ENCODE data around the gene PHF8.

The PHF8 gene

DNA sequence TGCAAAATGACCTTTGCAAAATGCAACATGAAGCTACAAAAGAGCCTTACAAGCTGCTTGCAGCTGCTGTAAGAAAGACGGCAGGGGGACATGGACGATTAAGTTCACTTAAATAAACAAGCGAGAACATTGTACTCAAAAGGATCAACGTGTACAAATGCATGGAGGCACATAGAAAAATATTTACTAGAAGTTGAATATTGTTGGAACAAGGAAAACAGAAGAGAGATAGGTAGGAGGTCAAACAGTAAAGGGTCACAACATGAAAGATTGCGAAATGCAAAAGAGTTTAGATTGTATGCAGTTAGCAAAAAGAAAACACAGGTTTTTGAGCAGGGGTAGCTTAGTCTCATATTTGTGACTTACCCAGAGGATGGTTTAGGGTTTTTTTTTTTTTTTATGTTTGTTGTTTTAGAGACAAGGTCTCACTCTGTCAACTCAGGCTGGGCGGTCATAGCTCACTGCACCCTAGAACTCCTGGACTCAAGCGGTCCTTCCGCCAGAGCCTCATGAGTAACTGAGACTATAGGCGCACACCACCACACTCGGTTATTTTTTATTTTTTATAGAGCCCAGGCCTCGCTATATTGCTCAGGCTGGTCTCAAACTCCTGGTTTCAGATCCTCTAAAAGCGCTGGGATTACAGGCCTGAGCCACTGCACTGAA is 1.4 kb upstream of the PHF8 start:
- Mint-ChIP-seq H3K4me3 (peak overlapping the region; percentile 96), H3K27me3 (no peaks in the 10 kb centered on the region), H3K9me3 (no peaks in the 10 kb centered on the region), H3K4me1 (peaks cover 18% of the 10 kb centered on the region), H3K36me3 (ENCODE audit: low read depth) (peaks cover 7% of the 10 kb centered on the region), H3K27ac (peak overlapping the region; percentile 92)
- no peak for ATAC-seq
- DNase-seq, result no peak

DNA sequence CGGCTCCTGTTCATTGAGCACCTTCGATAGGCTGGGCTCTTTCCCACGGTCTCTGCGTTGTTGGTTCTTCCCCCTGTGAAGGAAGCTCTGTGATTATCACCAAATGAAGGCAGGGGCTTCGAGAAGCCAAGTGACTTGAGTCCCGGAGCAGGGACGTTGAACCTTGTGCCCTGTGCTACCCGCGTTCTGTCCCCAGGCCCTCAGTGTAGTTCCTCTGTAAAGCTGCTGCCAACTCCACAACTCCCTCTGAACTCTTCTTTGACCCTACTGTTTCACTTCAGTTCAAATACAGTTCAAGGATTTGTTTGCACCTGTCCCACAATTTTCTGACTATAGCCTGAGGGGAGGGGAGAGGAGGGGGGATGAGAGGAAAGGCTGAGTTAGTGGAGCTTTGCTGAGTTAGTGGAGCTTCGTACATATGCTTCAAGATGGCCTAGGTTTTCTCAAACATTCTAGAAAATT is 635 bp upstream of the PHF8 start:
- Mint-ChIP-seq H3K9me3 (no peaks in the 10 kb centered on the region), H3K4me3 (peak overlapping the region; percentile 96), H3K4me1 (peaks cover 22% of the 10 kb centered on the region), H3K36me3 (ENCODE audit: low read depth) (peaks cover 11% of the 10 kb centered on the region), H3K27ac (peak overlapping the region; percentile 92), H3K27me3 (no peaks in the 10 kb centered on the region)
- DNase-seq, result no peak
- no peak for ATAC-seq

DNA sequence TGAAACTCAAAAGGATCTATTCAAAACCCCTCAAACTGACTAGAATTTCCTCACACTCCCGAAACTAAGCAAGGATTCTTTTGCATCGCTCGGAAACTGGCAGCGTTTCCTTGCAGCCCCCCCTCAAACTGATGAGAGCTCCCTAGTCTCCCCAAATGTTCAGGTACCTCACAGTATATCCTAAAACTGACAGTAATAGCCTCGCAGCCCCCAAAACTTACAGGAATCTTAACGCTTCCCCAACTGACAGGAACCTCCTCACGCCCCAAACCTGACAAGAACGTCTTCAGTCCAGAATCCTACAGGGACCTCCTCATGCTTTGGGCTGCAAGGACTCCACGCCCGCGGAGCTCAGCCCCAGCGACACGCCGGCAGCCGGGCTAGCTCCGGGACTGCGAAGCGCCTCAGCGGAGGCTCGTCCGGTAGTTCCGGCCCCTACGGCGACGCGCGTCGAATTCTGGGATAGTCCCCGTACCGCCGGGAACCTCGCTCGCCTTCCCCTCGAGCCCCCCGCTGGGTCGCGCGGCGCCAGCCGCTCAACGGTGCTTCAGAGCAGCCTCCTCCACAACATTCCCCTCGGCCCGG is 640 bp downstream of the PHF8 start:
- H3K27me3 Mint-ChIP-seq, result no peaks in the 10 kb centered on the region
- DNase-seq (peak; percentile 25), ATAC-seq (no peak)
- H3K9me3 Mint-ChIP-seq, result no peaks in the 10 kb centered on the region
- peak overlapping the region; percentile 96 for H3K4me3 Mint-ChIP-seq
- peak overlapping the region; percentile 92 for H3K27ac Mint-ChIP-seq
- peaks cover 15% of the 10 kb centered on the region for H3K36me3 Mint-ChIP-seq (ENCODE audit: low read depth)
- peaks cover 22% of the 10 kb centered on the region for H3K4me1 Mint-ChIP-seq

DNA sequence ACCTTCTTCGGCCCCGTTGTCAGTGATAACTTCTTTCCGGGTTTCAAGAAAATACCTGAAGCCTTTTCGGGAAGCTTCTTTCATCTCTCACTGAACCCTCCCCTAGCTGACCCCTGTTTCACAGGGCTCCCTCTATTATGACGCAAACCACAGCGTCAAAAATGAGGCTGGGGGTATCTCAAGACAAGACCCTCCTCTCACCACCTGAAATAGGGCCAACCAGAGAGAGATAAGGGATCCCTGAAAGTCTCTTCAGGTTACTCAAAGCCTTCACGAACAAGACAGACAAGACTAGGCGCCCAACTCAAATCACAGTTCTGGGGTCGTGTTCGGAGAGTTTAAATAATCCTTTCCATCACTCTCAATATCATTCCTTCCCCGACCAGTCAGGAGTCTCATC is 1.2 kb downstream of the PHF8 start:
- H3K36me3 Mint-ChIP-seq (ENCODE audit: low read depth), result peaks cover 15% of the 10 kb centered on the region

DNA sequence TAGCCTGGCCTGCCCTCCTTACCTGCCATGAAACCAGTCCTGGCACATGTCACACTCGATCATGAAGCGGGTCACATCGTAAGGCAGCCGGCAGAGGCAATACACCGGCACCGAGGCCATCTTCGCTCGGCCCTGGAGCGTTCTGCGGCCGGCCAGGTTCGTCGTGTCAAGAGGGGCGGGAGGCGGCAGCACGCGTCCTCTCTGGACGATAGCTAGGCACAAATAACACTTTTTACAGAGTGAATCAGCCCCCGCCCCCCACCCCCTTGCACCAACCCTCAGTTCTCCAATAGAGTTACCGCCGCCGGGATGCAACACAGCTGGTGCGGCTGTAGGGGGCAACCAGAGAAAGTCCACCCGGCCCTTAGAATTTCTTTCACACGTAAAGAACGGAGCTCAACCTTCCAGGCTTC is 1.7 kb downstream of the PHF8 start:
- Mint-ChIP-seq H3K27me3 (no peaks in the 10 kb centered on the region), H3K27ac (no peak overlapping the region), H3K4me1 (peaks cover 22% of the 10 kb centered on the region), H3K9me3 (no peaks in the 10 kb centered on the region), H3K4me3 (peak overlapping the region; percentile 96), H3K36me3 (ENCODE audit: low read depth) (peaks cover 15% of the 10 kb centered on the region)
- DNase-seq (peak; percentile 42), ATAC-seq (no peak)

More for the DNA sequence above, 1.2 kb downstream of the PHF8 start:
- ATAC-seq (no peak), DNase-seq (no peak)
- Mint-ChIP-seq H3K9me3 (no peaks in the 10 kb centered on the region), H3K4me3 (peak overlapping the region; percentile 96), H3K27me3 (no peaks in the 10 kb centered on the region), H3K4me1 (peaks cover 22% of the 10 kb centered on the region), H3K27ac (peak overlapping the region; percentile 92)

DNA sequence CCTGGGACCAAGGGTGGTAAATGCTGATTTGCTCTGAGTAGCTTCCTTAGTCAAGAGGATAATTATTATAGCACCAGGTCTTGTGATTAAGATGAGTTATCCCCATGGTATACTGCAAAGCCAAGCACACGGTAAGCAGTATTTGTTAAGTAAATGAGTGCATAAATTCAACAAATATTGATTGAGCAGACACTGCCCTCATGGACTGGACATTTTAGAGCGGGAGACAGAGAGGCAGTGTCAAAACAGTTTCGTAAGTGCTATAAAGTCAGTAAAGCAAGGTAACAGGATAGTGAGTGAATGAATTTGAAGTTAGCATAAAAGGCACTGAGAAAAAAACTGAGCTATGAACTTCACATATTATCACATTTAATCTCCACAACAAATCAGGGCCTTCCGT is 13.9 kb downstream of the PHF8 start:
- H3K4me1 Mint-ChIP-seq, result peaks cover 3% of the 10 kb centered on the region
- ATAC-seq (no peak), DNase-seq (no peak)
- no peak overlapping the region for H3K27ac Mint-ChIP-seq
- H3K36me3 Mint-ChIP-seq (ENCODE audit: low read depth), result peaks cover 39% of the 10 kb centered on the region
- no peak overlapping the region for H3K4me3 Mint-ChIP-seq
- H3K27me3 Mint-ChIP-seq, result no peaks in the 10 kb centered on the region
- H3K9me3 Mint-ChIP-seq, result no peaks in the 10 kb centered on the region

DNA sequence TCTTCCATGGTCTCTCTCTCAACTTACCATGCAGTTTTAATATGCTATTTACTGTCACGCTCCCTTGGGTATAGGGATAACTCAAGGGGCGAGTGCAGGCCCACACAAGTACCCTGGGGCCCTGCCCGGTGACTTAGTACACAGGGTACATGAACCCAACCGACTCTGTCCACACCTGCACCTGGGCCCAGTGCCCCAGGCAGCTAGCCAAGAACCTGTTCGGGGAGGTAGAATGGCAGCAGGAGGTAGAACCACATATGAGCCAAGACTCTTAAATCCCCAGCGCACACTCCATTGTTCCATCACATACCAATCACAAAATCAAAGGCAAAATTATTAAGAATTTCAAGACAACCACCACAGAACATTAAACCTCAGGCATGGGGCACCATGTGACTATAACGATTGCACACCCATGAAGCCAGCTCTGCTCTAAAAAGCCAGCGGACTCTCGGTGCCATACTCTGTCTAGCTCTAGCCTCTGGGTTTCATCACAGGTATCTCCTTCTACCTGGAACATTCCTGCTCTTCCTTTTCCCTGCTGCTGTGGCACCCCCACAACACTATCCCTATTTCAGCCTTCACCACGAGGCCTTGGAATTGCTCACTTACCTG is 14.6 kb downstream of the PHF8 start:
- H3K9me3 Mint-ChIP-seq, result no peaks in the 10 kb centered on the region
- DNase-seq (no peak), ATAC-seq (no peak)
- no peak overlapping the region for H3K27ac Mint-ChIP-seq
- H3K27me3 Mint-ChIP-seq, result no peaks in the 10 kb centered on the region
- H3K4me3 Mint-ChIP-seq, result no peak overlapping the region
- peaks cover 40% of the 10 kb centered on the region for H3K36me3 Mint-ChIP-seq (ENCODE audit: low read depth)
- peaks cover 3% of the 10 kb centered on the region for H3K4me1 Mint-ChIP-seq

DNA sequence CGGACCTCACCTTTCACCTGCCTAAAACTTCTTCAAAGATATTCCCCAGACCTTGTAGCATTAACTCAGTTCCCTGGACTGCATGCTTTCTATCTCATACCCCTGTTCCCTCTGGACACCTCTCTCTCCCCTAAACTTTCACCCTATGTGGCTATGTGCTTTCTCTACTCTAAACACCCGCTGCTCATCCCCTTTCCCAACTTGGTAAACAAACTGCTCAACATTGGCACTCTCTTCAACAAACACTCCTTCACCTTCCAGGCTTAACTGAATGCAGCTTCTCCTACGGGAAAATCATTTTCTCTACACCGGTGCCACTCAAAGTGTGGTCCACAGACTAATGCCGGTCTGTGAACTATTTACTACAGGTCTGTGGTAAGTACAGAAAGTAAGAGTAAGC is 19.9 kb downstream of the PHF8 start:
- Mint-ChIP-seq H3K27ac (no peak overlapping the region), H3K9me3 (no peaks in the 10 kb centered on the region), H3K4me1 (peaks cover 3% of the 10 kb centered on the region), H3K4me3 (no peak overlapping the region), H3K27me3 (no peaks in the 10 kb centered on the region), H3K36me3 (ENCODE audit: low read depth) (peaks cover 31% of the 10 kb centered on the region)
- ATAC-seq, result no peak
- no peak for DNase-seq

DNA sequence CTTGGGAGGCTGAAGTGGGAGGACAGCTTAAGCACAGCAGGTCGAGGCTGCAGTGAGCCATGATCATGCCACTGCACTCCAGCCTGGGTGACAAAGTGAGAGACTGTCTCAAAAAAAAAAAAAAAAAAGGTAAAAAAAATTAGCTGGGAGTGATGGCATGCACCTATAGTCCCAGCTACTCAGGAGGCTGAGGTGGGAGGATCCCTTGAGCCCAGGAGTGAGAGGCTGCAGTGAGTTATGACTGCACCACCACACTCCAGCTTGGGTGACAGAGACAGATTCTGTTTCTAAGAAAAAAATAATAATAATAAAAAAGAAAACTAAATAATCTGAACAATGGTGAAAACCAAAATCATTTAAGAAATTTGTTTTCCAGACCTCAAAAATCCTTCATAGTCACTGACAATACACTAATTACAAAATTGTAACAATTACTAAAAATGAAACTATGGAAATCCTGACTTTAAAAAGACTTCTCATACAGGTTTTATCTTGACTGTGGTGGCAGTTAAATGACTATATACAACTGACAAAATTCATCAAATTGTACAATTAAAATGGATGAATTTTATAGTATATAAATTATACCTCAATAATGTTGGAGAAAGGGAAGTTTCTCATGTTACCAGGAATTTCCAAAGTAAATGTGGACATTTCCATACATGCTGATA is 31.3 kb downstream of the PHF8 start:
- no peaks in the 10 kb centered on the region for H3K9me3 Mint-ChIP-seq
- no peak for DNase-seq
- no peaks in the 10 kb centered on the region for H3K27me3 Mint-ChIP-seq
- H3K4me3 Mint-ChIP-seq, result no peak overlapping the region
- H3K4me1 Mint-ChIP-seq, result no peaks in the 10 kb centered on the region
- peaks cover 37% of the 10 kb centered on the region for H3K36me3 Mint-ChIP-seq (ENCODE audit: low read depth)
- no peak for ATAC-seq
- no peak overlapping the region for H3K27ac Mint-ChIP-seq

DNA sequence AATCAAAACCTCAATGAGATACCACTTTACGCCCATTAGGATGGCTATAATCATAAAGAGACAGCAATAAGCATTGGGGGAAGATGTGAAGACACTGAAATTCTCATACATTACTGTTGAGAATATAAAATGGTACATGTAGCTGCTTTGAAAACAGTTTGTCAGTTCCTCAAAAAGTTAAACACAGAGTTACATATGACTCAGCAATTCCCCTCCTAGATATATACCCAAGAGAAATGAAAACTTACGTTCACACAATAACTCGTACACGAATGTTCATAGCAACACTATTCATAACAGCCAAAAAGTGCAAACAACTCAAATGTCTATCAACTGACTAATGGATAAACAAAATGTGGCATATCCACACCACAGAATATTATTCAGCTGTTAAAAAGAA is 36.6 kb downstream of the PHF8 start:
- Mint-ChIP-seq H3K36me3 (ENCODE audit: low read depth) (peaks cover 27% of the 10 kb centered on the region), H3K27ac (no peak overlapping the region), H3K9me3 (no peaks in the 10 kb centered on the region), H3K4me3 (no peak overlapping the region), H3K4me1 (no peaks in the 10 kb centered on the region), H3K27me3 (no peaks in the 10 kb centered on the region)
- no peak for ATAC-seq
- DNase-seq, result no peak

DNA sequence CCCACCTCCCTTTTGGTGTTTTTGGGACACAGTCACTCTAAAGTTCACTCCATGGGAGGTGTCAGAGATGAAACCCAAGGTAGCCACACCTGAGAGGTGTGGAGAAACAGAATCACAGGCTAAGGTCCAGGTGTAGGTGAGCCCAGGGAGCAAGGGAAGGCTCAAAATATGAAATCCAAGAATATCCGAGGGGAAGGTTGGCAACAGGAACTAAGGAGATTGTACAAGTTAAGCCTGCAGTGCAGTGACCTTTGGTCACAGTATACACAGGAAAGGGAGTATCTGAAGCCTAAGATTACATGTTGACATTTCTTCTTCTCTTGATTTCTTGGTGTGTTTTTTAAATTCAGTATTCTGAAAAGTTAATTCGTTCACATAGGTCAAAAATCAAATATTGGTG is 46.5 kb downstream of the PHF8 start:
- no peaks in the 10 kb centered on the region for H3K9me3 Mint-ChIP-seq
- no peak for ATAC-seq
- peaks cover 32% of the 10 kb centered on the region for H3K36me3 Mint-ChIP-seq (ENCODE audit: low read depth)
- DNase-seq, result no peak
- no peak overlapping the region for H3K27ac Mint-ChIP-seq
- H3K27me3 Mint-ChIP-seq, result no peaks in the 10 kb centered on the region
- no peak overlapping the region for H3K4me3 Mint-ChIP-seq
- H3K4me1 Mint-ChIP-seq, result no peaks in the 10 kb centered on the region

DNA sequence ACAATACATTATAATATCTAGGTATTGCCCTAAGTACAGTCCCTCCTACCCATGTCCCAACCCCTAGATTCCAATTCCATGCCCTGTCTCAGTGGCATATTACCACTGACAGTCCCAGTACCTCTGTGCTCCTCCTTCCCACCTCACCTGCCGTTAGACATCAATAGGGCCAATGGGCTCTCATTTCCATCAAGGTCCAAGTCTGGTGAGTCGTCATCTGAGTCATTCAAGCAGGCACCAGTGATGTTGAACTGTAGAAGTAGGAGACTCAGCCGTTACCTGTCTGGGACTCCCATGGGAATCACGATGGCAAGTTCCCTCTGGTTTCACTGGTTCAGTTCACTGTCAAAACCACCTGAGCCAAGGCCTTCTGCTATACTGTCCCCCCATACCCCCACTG is 51.7 kb downstream of the PHF8 start:
- ATAC-seq (no peak), DNase-seq (no peak)
- Mint-ChIP-seq H3K36me3 (ENCODE audit: low read depth) (peaks cover 34% of the 10 kb centered on the region), H3K9me3 (no peaks in the 10 kb centered on the region), H3K4me3 (no peak overlapping the region), H3K4me1 (no peaks in the 10 kb centered on the region), H3K27ac (no peak overlapping the region), H3K27me3 (no peaks in the 10 kb centered on the region)

DNA sequence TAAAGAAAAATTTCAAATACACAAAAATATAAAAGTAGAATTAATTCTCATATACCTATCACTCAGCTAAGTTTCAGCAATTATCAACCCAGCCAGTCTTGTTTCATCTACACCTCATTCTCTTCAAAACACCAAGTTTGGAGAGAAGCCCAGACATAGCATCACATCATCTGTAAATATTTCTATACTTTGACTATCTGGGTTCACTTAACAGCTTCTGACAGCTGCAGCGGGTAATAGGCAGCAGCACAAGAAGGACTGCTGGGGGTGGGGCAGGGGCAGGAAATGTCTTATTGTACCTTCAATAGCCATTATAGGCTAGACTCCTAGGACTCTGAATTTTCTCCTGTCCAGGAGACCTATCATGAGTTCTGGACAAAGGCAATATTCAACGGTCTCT is 54.1 kb downstream of the PHF8 start:
- Mint-ChIP-seq H3K9me3 (no peaks in the 10 kb centered on the region), H3K27me3 (no peaks in the 10 kb centered on the region), H3K36me3 (ENCODE audit: low read depth) (peaks cover 30% of the 10 kb centered on the region), H3K4me3 (no peak overlapping the region), H3K27ac (no peak overlapping the region), H3K4me1 (no peaks in the 10 kb centered on the region)
- no peak for ATAC-seq
- no peak for DNase-seq

DNA sequence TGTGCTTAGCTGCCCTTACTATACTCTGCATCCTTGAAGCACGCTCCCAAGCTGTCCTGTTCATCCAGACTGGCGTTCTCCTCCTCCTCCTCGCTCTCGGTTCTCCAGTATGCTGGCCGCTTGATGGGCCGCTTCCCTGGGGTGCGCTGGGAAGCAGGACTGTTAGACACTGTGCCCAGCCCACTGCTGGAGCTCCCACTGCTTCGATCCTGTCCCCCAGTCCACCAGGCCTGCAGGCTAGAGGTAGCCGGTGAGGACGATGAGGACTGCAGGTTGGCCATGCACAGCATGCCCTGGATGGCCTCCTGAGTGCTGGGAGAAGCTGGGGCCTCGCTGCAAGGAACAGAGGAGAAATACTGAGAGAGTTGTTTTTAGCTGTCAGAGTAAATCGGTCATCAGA is 59.4 kb downstream of the PHF8 start:
- H3K27ac Mint-ChIP-seq, result peak overlapping the region; percentile 39
- H3K36me3 Mint-ChIP-seq (ENCODE audit: low read depth), result peaks cover 37% of the 10 kb centered on the region
- ATAC-seq (no peak), DNase-seq (no peak)
- H3K4me1 Mint-ChIP-seq, result no peaks in the 10 kb centered on the region
- no peaks in the 10 kb centered on the region for H3K27me3 Mint-ChIP-seq
- H3K9me3 Mint-ChIP-seq, result no peaks in the 10 kb centered on the region
- no peak overlapping the region for H3K4me3 Mint-ChIP-seq

DNA sequence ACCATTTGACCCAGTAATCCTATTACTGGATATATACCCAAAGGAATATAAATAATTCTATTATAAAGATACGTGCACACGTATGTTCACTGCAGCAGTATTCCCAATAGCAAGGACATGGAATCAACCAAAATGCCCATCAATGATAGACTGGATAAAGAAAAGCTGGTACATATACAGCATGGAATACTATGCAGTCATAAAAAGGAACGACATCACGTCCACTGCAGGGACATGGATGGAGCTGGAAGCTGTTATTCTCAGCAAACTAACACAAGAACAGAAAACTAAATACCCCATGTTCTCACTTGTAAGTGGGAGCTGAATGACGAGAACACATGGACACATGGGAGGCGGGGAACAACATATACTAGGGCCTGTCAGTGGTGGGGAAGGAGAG is 69.7 kb downstream of the PHF8 start:
- DNase-seq (no peak), ATAC-seq (no peak)
- H3K4me1 Mint-ChIP-seq, result peaks cover 4% of the 10 kb centered on the region
- H3K4me3 Mint-ChIP-seq, result no peak overlapping the region
- H3K27me3 Mint-ChIP-seq, result no peaks in the 10 kb centered on the region
- no peaks in the 10 kb centered on the region for H3K9me3 Mint-ChIP-seq
- peaks cover 61% of the 10 kb centered on the region for H3K36me3 Mint-ChIP-seq (ENCODE audit: low read depth)
- no peak overlapping the region for H3K27ac Mint-ChIP-seq

Measured in activated naive CD8-positive, alpha-beta T cell treated with anti-CD3 and anti-CD28 coated beads, Interleukin-2, amount 50 U/mL, for 24 hours (primary cell).